Mammary epithelial cell (primary cell): ENCODE measurements around the gene CTTNBP2NL.

Source experiments
- EZH2 ChIP-seq: IDR thresholded peaks from 2 replicates; pipeline ENCODE4 v1.6.1; 2012; ENCODE audit warnings: low read length, inconsistent platforms, borderline replicate concordance
- TF ChIP-seq, protein P1 (sequence below), 2 donors: IDR thresholded peaks in 1 of 2; conservative IDR thresholded peaks in 1 of 2; 2 replicates each; pipeline ENCODE4 v1.5.1; 2011 to 2012; ENCODE audit warnings: inconsistent platforms in 2 of 2, low read length in 2 of 2, mild to moderate bottlenecking in 2 of 2, control low read depth in 1 of 2, low read depth in 1 of 2; ENCODE audit not compliant: insufficient read depth in 1 of 2; ENCODE audit errors: extremely low read depth in 1 of 2

DNA sequence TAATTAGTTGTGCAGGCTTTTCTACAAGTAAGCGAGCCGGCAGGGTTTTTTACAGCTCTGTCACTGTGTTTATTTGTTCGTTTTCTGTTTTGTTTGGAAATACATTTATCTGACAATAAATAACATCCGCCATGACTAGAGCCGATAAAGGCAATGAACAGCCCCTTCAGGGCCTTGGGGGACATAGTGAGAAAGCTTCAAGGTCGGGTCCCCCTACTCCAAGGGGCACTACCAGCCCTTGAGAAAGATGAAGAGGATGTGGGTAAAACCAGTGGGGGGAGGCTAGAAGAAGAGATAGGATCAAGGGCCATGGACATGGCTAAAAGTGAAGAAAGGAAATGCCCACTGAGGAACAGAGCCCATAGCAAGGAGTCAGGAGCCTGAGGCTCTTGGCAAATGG is 38.5 kb upstream of the CTTNBP2NL start:
- TF ChIP-seq, protein P1, sequence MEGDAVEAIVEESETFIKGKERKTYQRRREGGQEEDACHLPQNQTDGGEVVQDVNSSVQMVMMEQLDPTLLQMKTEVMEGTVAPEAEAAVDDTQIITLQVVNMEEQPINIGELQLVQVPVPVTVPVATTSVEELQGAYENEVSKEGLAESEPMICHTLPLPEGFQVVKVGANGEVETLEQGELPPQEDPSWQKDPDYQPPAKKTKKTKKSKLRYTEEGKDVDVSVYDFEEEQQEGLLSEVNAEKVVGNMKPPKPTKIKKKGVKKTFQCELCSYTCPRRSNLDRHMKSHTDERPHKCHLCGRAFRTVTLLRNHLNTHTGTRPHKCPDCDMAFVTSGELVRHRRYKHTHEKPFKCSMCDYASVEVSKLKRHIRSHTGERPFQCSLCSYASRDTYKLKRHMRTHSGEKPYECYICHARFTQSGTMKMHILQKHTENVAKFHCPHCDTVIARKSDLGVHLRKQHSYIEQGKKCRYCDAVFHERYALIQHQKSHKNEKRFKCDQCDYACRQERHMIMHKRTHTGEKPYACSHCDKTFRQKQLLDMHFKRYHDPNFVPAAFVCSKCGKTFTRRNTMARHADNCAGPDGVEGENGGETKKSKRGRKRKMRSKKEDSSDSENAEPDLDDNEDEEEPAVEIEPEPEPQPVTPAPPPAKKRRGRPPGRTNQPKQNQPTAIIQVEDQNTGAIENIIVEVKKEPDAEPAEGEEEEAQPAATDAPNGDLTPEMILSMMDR (conservative IDR thresholded peaks at IDR 0.05 in 1 of 2, IDR thresholded peaks at IDR 0.05 in 1 of 2; ENCODE audit: extremely low read depth in 1 of 2, insufficient read depth in 1 of 2, low read depth in 1 of 2, low read length in 2 of 2): no peak
- no peak for TF ChIP-seq EZH2
